ENCODE results near the gene IGFBPL1. TPM values are rescaled to one million over a fixed set of nuclear protein-coding genes. Genes with fewer than 3 reads are reported as not detected.
A peak's percentile ranks its signal among the peaks of the same experiment; 100 is the strongest.

Gene IGFBPL1
- polyA plus RNA-seq, 4 donors = 0.95 to 3.1 TPM; not detected in 2

DNA sequence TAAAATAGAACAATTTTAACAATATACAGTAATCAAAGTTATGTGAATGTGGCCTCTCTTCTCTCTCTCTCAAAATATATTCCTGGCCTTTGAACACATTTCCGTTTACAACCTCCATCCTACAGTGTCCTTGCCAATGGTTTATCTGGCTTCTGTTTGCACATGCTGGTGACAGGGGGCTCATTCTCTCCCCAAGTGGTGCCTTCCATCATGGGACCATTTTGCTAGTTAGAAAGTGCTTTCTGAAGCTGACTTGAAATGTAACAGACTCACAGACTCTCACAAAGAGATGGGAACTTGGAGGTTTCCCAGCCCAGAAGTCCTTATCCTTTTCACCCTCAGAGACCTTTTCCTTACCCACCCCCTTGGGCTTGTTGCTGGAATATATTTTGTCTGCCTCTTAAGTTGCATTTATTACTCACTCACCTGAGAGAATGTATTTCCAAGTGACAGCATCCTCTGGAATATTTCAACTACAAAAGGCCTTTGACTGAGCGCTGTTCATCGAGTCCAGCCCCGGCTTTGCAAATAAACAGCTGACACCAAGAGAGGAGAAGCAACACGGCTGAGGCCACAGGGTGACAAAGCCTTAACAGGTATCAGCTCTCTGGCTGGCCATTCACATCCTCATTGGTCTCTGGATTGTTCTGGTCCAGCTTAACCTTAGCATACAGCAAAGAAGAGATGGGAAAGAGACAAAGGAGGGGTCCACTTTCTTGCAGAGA lies 49.2 kb downstream of the IGFBPL1 start:
- WGBS, 3 donors = 42 to 67% (median 43%) methylated on average over 5 of the region's 5 CpGs
- H3K4me1 ChIP-seq (ENCODE audit: control insufficient read depth in 3 of 3, insufficient read depth in 2 of 3, low read depth in 1 of 3, low read length in 2 of 3) = peaks cover 0 to 44% (median 0%) of the 10 kb centered on the region in 3 donors
- no peak for FAIRE-seq
- no peak overlapping the region for H3K4me3 ChIP-seq (ENCODE audit: low read depth in 1 of 3, low read length in 3 of 3)
- H3K27me3 ChIP-seq (ENCODE audit: control insufficient read depth in 3 of 3, insufficient read depth in 3 of 3, low read length in 3 of 3) = no peaks in the 10 kb centered on the region
- no peaks in the 10 kb centered on the region for H3K36me3 ChIP-seq (ENCODE audit: control insufficient read depth in 3 of 3, insufficient read depth in 2 of 3, low read depth in 1 of 3, low read length in 3 of 3)
- DNase-seq = peak in 1 of 2 donors; percentile 47
- H3K9me3 ChIP-seq (ENCODE audit: control insufficient read depth in 2 of 2, insufficient read depth in 1 of 2, low read depth in 1 of 2, low read length in 1 of 2) = no peaks in the 10 kb centered on the region
- peak overlapping the region in 1 of 3 donors; percentile 52 for H3K27ac ChIP-seq (ENCODE audit: low read depth in 1 of 3, low read length in 2 of 3)

DNA sequence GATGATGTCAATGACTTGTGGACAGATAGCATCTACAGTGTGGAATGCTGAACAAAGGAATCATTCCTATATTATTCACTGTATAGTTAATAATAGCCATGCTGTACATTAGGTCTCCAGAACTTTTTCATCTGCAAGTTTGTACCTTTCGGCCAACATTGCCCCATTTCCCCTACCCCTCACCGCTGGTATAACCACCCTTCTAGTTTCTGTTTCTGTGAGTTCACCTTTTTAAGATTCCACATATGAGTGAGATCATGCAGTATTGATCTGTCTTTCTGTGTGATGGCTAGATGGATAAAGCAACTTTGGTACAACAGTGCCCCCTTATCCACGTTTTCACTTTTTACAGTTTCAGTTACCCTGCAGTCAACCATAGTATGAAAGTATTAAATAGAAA lies 50.6 kb downstream of the IGFBPL1 start:
- FAIRE-seq (no peak), DNase-seq (no peak)
- H3K27me3 ChIP-seq (ENCODE audit: control insufficient read depth in 3 of 3, insufficient read depth in 3 of 3, low read length in 3 of 3) = no peaks in the 10 kb centered on the region
- no peak overlapping the region for H3K4me3 ChIP-seq (ENCODE audit: low read depth in 1 of 3, low read length in 3 of 3)
- no peak overlapping the region for H3K27ac ChIP-seq (ENCODE audit: low read depth in 1 of 3, low read length in 2 of 3)
- whole genome bisulfite sequencing, 3 donors = 66 to 77% (median 73%) methylated on average over 3 of the region's 3 CpGs
- H3K4me1 ChIP-seq (ENCODE audit: control insufficient read depth in 3 of 3, insufficient read depth in 2 of 3, low read depth in 1 of 3, low read length in 2 of 3) = peaks cover 0 to 34% (median 0%) of the 10 kb centered on the region in 3 donors
- no peaks in the 10 kb centered on the region for H3K9me3 ChIP-seq (ENCODE audit: control insufficient read depth in 2 of 2, insufficient read depth in 1 of 2, low read depth in 1 of 2, low read length in 1 of 2)
- no peaks in the 10 kb centered on the region for H3K36me3 ChIP-seq (ENCODE audit: control insufficient read depth in 3 of 3, insufficient read depth in 2 of 3, low read depth in 1 of 3, low read length in 3 of 3)

- no peaks in the 10 kb centered on the region for H3K36me3 ChIP-seq (ENCODE audit: control insufficient read depth in 3 of 3, insufficient read depth in 2 of 3, low read depth in 1 of 3, low read length in 3 of 3)
- whole genome bisulfite sequencing, 3 donors = 69 to 71% (median 69%) methylated on average over 10 of the region's 10 CpGs
- H3K27ac ChIP-seq (ENCODE audit: low read depth in 1 of 3, low read length in 2 of 3) = peak overlapping the region in 1 of 3 donors; percentile 11
- H3K27me3 ChIP-seq (ENCODE audit: control insufficient read depth in 3 of 3, insufficient read depth in 3 of 3, low read length in 3 of 3) = no peaks in the 10 kb centered on the region
- no peak overlapping the region for H3K4me3 ChIP-seq (ENCODE audit: low read depth in 1 of 3, low read length in 3 of 3)
- peaks cover 0 to 34% (median 0%) of the 10 kb centered on the region in 3 donors for H3K4me1 ChIP-seq (ENCODE audit: control insufficient read depth in 3 of 3, insufficient read depth in 2 of 3, low read depth in 1 of 3, low read length in 2 of 3)
- H3K9me3 ChIP-seq (ENCODE audit: control insufficient read depth in 2 of 2, insufficient read depth in 1 of 2, low read depth in 1 of 2, low read length in 1 of 2) = no peaks in the 10 kb centered on the region
- DNase-seq (no peak), FAIRE-seq (no peak)
Measured at GRCh38 chr9:38372762-38373619, 51.3 kb downstream of the IGFBPL1 start.

DNA sequence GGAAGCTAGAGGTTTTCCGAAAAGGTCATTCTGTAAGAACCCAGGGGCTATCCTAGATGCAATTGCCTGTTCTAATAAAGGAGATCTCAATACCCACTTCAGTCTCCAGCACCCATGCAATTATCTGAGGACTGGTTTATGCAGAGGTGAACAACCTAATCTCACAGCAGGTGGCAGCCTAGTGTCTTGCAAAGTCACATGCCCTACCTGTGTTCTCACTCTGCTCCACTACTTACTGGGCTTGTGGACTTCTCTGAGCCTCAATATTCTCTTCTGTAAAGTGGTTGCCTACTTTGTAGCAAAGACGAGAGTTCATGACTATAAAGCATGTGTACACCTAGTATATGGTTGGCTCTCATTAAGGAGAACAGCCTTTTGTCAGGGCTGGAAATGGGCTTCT lies 52.8 kb downstream of the IGFBPL1 start:
- peak; percentile 62 to 76 for DNase-seq
- H3K4me3 ChIP-seq (ENCODE audit: low read depth in 1 of 3, low read length in 3 of 3) = no peak overlapping the region
- H3K9me3 ChIP-seq (ENCODE audit: control insufficient read depth in 2 of 2, insufficient read depth in 1 of 2, low read depth in 1 of 2, low read length in 1 of 2) = no peaks in the 10 kb centered on the region
- H3K4me1 ChIP-seq (ENCODE audit: control insufficient read depth in 3 of 3, insufficient read depth in 2 of 3, low read depth in 1 of 3, low read length in 2 of 3) = peaks cover 0 to 26% (median 0%) of the 10 kb centered on the region in 3 donors
- 56 to 80% (median 56%) methylated on average over 2 of the region's 2 CpGs for WGBS, 3 donors
- no peak overlapping the region for H3K27ac ChIP-seq (ENCODE audit: low read depth in 1 of 3, low read length in 2 of 3)
- no peaks in the 10 kb centered on the region for H3K36me3 ChIP-seq (ENCODE audit: control insufficient read depth in 3 of 3, insufficient read depth in 2 of 3, low read depth in 1 of 3, low read length in 3 of 3)
- FAIRE-seq = no peak
- H3K27me3 ChIP-seq (ENCODE audit: control insufficient read depth in 3 of 3, insufficient read depth in 3 of 3, low read length in 3 of 3) = no peaks in the 10 kb centered on the region

- DNase-seq (no peak), FAIRE-seq (no peak)
- peaks cover 0 to 17% (median 0%) of the 10 kb centered on the region in 3 donors for H3K4me1 ChIP-seq (ENCODE audit: control insufficient read depth in 3 of 3, insufficient read depth in 2 of 3, low read depth in 1 of 3, low read length in 2 of 3)
- WGBS, 3 donors = 58 to 75% (median 74%) methylated on average over 4 of the region's 4 CpGs
- no peak overlapping the region for H3K27ac ChIP-seq (ENCODE audit: low read depth in 1 of 3, low read length in 2 of 3)
- H3K27me3 ChIP-seq (ENCODE audit: control insufficient read depth in 3 of 3, insufficient read depth in 3 of 3, low read length in 3 of 3) = no peaks in the 10 kb centered on the region
- H3K9me3 ChIP-seq (ENCODE audit: control insufficient read depth in 2 of 2, insufficient read depth in 1 of 2, low read depth in 1 of 2, low read length in 1 of 2) = no peaks in the 10 kb centered on the region
- no peak overlapping the region for H3K4me3 ChIP-seq (ENCODE audit: low read depth in 1 of 3, low read length in 3 of 3)
- no peaks in the 10 kb centered on the region for H3K36me3 ChIP-seq (ENCODE audit: control insufficient read depth in 3 of 3, insufficient read depth in 2 of 3, low read depth in 1 of 3, low read length in 3 of 3)
Measured at GRCh38 chr9:38370176-38370575, 54.1 kb downstream of the IGFBPL1 start.

- DNase-seq = no peak
- no peaks in the 10 kb centered on the region for H3K9me3 ChIP-seq (ENCODE audit: control insufficient read depth in 2 of 2, insufficient read depth in 1 of 2, low read depth in 1 of 2, low read length in 1 of 2)
- H3K27ac ChIP-seq (ENCODE audit: low read depth in 1 of 3, low read length in 2 of 3) = no peak overlapping the region
- H3K4me3 ChIP-seq (ENCODE audit: low read depth in 1 of 3, low read length in 3 of 3) = no peak overlapping the region
- no peaks in the 10 kb centered on the region for H3K36me3 ChIP-seq (ENCODE audit: control insufficient read depth in 3 of 3, insufficient read depth in 2 of 3, low read depth in 1 of 3, low read length in 3 of 3)
- 71 to 76% (median 74%) methylated on average over 2 of the region's 2 CpGs for WGBS, 3 donors
- peaks cover 0 to 6% (median 0%) of the 10 kb centered on the region in 3 donors for H3K4me1 ChIP-seq (ENCODE audit: control insufficient read depth in 3 of 3, insufficient read depth in 2 of 3, low read depth in 1 of 3, low read length in 2 of 3)
- H3K27me3 ChIP-seq (ENCODE audit: control insufficient read depth in 3 of 3, insufficient read depth in 3 of 3, low read length in 3 of 3) = no peaks in the 10 kb centered on the region
- FAIRE-seq = no peak
Measured at GRCh38 chr9:38368731-38369130, 55.5 kb downstream of the IGFBPL1 start.

DNA sequence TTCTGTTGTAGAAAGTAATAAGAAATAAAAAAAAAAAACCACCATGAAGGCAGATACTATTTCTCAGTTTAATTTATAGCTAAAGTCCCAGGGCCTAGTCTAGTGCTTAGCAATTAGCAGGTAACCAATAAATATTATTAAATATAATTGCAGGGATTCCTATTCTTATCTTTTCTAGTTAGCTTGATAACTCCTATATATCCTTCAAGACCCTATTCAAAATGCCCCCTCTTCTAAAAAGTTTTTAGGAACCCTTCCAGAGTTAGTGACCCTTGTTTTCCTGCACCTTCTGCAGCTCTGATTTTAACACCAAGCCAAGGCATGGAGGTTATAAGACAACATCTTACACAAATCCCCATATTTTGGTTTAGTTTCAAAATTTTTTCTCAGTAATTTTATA lies 56.4 kb downstream of the IGFBPL1 start:
- Histone ChIP-seq H3K4me1 (ENCODE audit: control insufficient read depth in 3 of 3, insufficient read depth in 2 of 3, low read depth in 1 of 3, low read length in 2 of 3) (peaks cover 0 to 6% (median 0%) of the 10 kb centered on the region in 3 donors), H3K4me3 (ENCODE audit: low read depth in 1 of 3, low read length in 3 of 3) (no peak overlapping the region), H3K27me3 (ENCODE audit: control insufficient read depth in 3 of 3, insufficient read depth in 3 of 3, low read length in 3 of 3) (no peaks in the 10 kb centered on the region), H3K9me3 (ENCODE audit: control insufficient read depth in 2 of 2, insufficient read depth in 1 of 2, low read depth in 1 of 2, low read length in 1 of 2) (no peaks in the 10 kb centered on the region), H3K27ac (ENCODE audit: low read depth in 1 of 3, low read length in 2 of 3) (no peak overlapping the region), H3K36me3 (ENCODE audit: control insufficient read depth in 3 of 3, insufficient read depth in 2 of 3, low read depth in 1 of 3, low read length in 3 of 3) (no peaks in the 10 kb centered on the region)
- FAIRE-seq (no peak), DNase-seq (no peak)

GRCh38 chr9:38363589-38363925 lies 60.7 kb downstream of the IGFBPL1 start:
- FAIRE-seq = no peak
- WGBS, 3 donors = 58 to 77% (median 72%) methylated on average over 5 of the region's 5 CpGs

More at GRCh38 chr9:38363589-38363925, 60.7 kb downstream of the IGFBPL1 start:
- H3K4me1 ChIP-seq (ENCODE audit: control insufficient read depth in 3 of 3, insufficient read depth in 2 of 3, low read depth in 1 of 3, low read length in 2 of 3) = peaks cover 0 to 6% (median 0%) of the 10 kb centered on the region in 3 donors
- H3K9me3 ChIP-seq (ENCODE audit: control insufficient read depth in 2 of 2, insufficient read depth in 1 of 2, low read depth in 1 of 2, low read length in 1 of 2) = no peaks in the 10 kb centered on the region
- no peak overlapping the region for H3K4me3 ChIP-seq (ENCODE audit: low read depth in 1 of 3, low read length in 3 of 3)
- H3K36me3 ChIP-seq (ENCODE audit: control insufficient read depth in 3 of 3, insufficient read depth in 2 of 3, low read depth in 1 of 3, low read length in 3 of 3) = no peaks in the 10 kb centered on the region
- H3K27me3 ChIP-seq (ENCODE audit: control insufficient read depth in 3 of 3, insufficient read depth in 3 of 3, low read length in 3 of 3) = no peaks in the 10 kb centered on the region
- DNase-seq = no peak
- H3K27ac ChIP-seq (ENCODE audit: low read depth in 1 of 3, low read length in 2 of 3) = no peak overlapping the region

Data from small intestine (tissue), 7 donors.